Measurements from ENCODE around the gene AGAP3.

AGAP3 gene

GRCh38 chr7:151157645-151158329, 71.5 kb downstream of the AGAP3 start:
- H3K36me3 ChIP-seq (ENCODE audit: control insufficient read depth in 4 of 4, insufficient read depth in 4 of 4, low read length in 3 of 4), result no peaks in the 10 kb centered on the region
- POLR2A ChIA-PET, result no interaction called here

GRCh38 chr7:151161757-151162156, 75.5 kb downstream of the AGAP3 start:
- ChIA-PET CTCF (interaction anchor here (1.2 to 2.4 kb wide), 3 partner anchors 10 to 14 kb away, joined by 3 to 14 read pairs (median 4); no protein-coding TSS in a partner anchor), POLR2A (no interaction called here)
- Histone ChIP-seq H3K9me3 (ENCODE audit: control extremely low read depth in 1 of 5, control insufficient read depth in 4 of 5, insufficient read depth in 2 of 5, low read depth in 1 of 5, low read length in 4 of 5) (no peaks in the 10 kb centered on the region), H3K27me3 (replicated peaks in 2 of 5; ENCODE audit: control insufficient read depth in 4 of 5, insufficient read depth in 5 of 5, low read length in 4 of 5) (peaks cover 26 to 45% (median 37%) of the 10 kb centered on the region in 5 experiments), H3K4me3 (ENCODE audit: control insufficient read depth in 1 of 7, extremely low read depth in 1 of 7, insufficient read depth in 4 of 7, low read depth in 2 of 7, low read length in 6 of 7) (no peak overlapping the region), H3K4me1 (ENCODE audit: control extremely low read depth in 1 of 4, control insufficient read depth in 4 of 4, insufficient read depth in 4 of 4, low read length in 3 of 4) (peaks cover 0 to 4% (median 2%) of the 10 kb centered on the region in 4 experiments), H3K27ac (ENCODE audit: insufficient read depth in 1 of 2, low read depth in 1 of 2, low read length in 2 of 2, poor library complexity in 1 of 2, severe bottlenecking in 2 of 2) (no peak overlapping the region), H3K36me3 (ENCODE audit: control insufficient read depth in 4 of 4, insufficient read depth in 4 of 4, low read length in 3 of 4) (no peaks in the 10 kb centered on the region)
- DNase-seq, result no peak
- WGBS (ENCODE audit: insufficient coverage), result no CpG with 5 or more reads among the region's 1 CpG

More at GRCh38 chr7:151157645-151158329, 71.5 kb downstream of the AGAP3 start:
- H3K27me3 ChIP-seq (replicated peaks in 2 of 5; ENCODE audit: control insufficient read depth in 4 of 5, insufficient read depth in 5 of 5, low read length in 4 of 5), result peaks cover 0 to 23% (median 4%) of the 10 kb centered on the region in 5 experiments
- H3K4me1 ChIP-seq (ENCODE audit: control extremely low read depth in 1 of 4, control insufficient read depth in 4 of 4, insufficient read depth in 4 of 4, low read length in 3 of 4), result no peaks in the 10 kb centered on the region
- no peak for DNase-seq
- 100% methylated on average over 3 of the region's 7 CpGs for WGBS (ENCODE audit: insufficient coverage)
- CTCF ChIA-PET, result interaction anchor here (0.6 to 3.6 kb wide), 8 partner anchors 9 to 56 kb away, joined by 3 to 36 read pairs (median 3); partner anchors contain the start of gene GBX1
- no peak overlapping the region for H3K4me3 ChIP-seq (ENCODE audit: control insufficient read depth in 1 of 7, extremely low read depth in 1 of 7, insufficient read depth in 4 of 7, low read depth in 2 of 7, low read length in 6 of 7)
- H3K9me3 ChIP-seq (ENCODE audit: control extremely low read depth in 1 of 5, control insufficient read depth in 4 of 5, insufficient read depth in 2 of 5, low read depth in 1 of 5, low read length in 4 of 5), result no peaks in the 10 kb centered on the region
- H3K27ac ChIP-seq (ENCODE audit: insufficient read depth in 1 of 2, low read depth in 1 of 2, low read length in 2 of 2, poor library complexity in 1 of 2, severe bottlenecking in 2 of 2), result no peak overlapping the region

GRCh38 chr7:151166629-151167196, 80.4 kb downstream of the AGAP3 start:
- Histone ChIP-seq H3K9me3 (ENCODE audit: control extremely low read depth in 1 of 5, control insufficient read depth in 4 of 5, insufficient read depth in 2 of 5, low read depth in 1 of 5, low read length in 4 of 5) (no peaks in the 10 kb centered on the region), H3K36me3 (ENCODE audit: control insufficient read depth in 4 of 4, insufficient read depth in 4 of 4, low read length in 3 of 4) (no peaks in the 10 kb centered on the region), H3K27me3 (replicated peaks in 2 of 5; ENCODE audit: control insufficient read depth in 4 of 5, insufficient read depth in 5 of 5, low read length in 4 of 5) (peaks cover 33 to 81% (median 37%) of the 10 kb centered on the region in 5 experiments), H3K27ac (ENCODE audit: insufficient read depth in 1 of 2, low read depth in 1 of 2, low read length in 2 of 2, poor library complexity in 1 of 2, severe bottlenecking in 2 of 2) (no peak overlapping the region), H3K4me3 (ENCODE audit: control insufficient read depth in 1 of 7, extremely low read depth in 1 of 7, insufficient read depth in 4 of 7, low read depth in 2 of 7, low read length in 6 of 7) (peak overlapping the region in 6 of 7 experiments; percentile 8 to 67 (median 43)), H3K4me1 (ENCODE audit: control extremely low read depth in 1 of 4, control insufficient read depth in 4 of 4, insufficient read depth in 4 of 4, low read length in 3 of 4) (peaks cover 0 to 18% (median 16%) of the 10 kb centered on the region in 4 experiments)
- 6% methylated on average over 26 of the region's 31 CpGs for WGBS (ENCODE audit: insufficient coverage)
- DNase-seq, result peak in 1 of 3 donors; percentile 10
- ChIA-PET POLR2A (no interaction called here), CTCF (interaction anchor here (1.2 to 5.1 kb wide), 8 partner anchors 10 to 77 kb away, joined by 3 to 36 read pairs (median 6); no protein-coding TSS in a partner anchor)

- Histone ChIP-seq H3K4me3 (ENCODE audit: control insufficient read depth in 1 of 7, extremely low read depth in 1 of 7, insufficient read depth in 4 of 7, low read depth in 2 of 7, low read length in 6 of 7) (peak within 1 kb of the TSS; percentile 22 to 67 (median 55)), H3K9me3 (ENCODE audit: control extremely low read depth in 1 of 5, control insufficient read depth in 4 of 5, insufficient read depth in 2 of 5, low read depth in 1 of 5, low read length in 4 of 5) (no peaks in the 10 kb centered on the region), H3K27me3 (replicated peaks in 2 of 5; ENCODE audit: control insufficient read depth in 4 of 5, insufficient read depth in 5 of 5, low read length in 4 of 5) (peaks cover 33 to 81% (median 39%) of the 10 kb centered on the region in 5 experiments), H3K27ac (ENCODE audit: insufficient read depth in 1 of 2, low read depth in 1 of 2, low read length in 2 of 2, poor library complexity in 1 of 2, severe bottlenecking in 2 of 2) (no peak within 1 kb of the TSS), H3K36me3 (ENCODE audit: control insufficient read depth in 4 of 4, insufficient read depth in 4 of 4, low read length in 3 of 4) (no peaks in the 10 kb centered on the region), H3K4me1 (ENCODE audit: control extremely low read depth in 1 of 4, control insufficient read depth in 4 of 4, insufficient read depth in 4 of 4, low read length in 3 of 4) (peaks cover 0 to 18% (median 16%) of the 10 kb centered on the region in 4 experiments)
- CTCF ChIA-PET, result interaction anchor here (0.7 to 5.1 kb wide), 12 partner anchors 11 to 206 kb away, joined by 3 to 36 read pairs (median 6); no protein-coding TSS in a partner anchor
- peak in 2 of 3 donors; percentile 42 to 55 for DNase-seq
- under 1% methylated on average over 62 of the region's 101 CpGs for WGBS (ENCODE audit: insufficient coverage)
- POLR2A ChIA-PET, result no interaction called here
These were observed 81.1 kb downstream of the AGAP3 start, which contains the start of gene GBX1 for GRCh38 chr7:151167197-151167961. TSS of gene GBX1 (minus strand) at chr7:151167694. CDS start at chr7:151167548, 146 bp downstream.

- H3K9me3 ChIP-seq (ENCODE audit: control extremely low read depth in 1 of 5, control insufficient read depth in 4 of 5, insufficient read depth in 2 of 5, low read depth in 1 of 5, low read length in 4 of 5), result peaks cover 0 to 3% (median 1%) of the 10 kb centered on the region in 5 experiments
- peaks cover 30 to 82% (median 37%) of the 10 kb centered on the region in 5 experiments for H3K27me3 ChIP-seq (replicated peaks in 2 of 5; ENCODE audit: control insufficient read depth in 4 of 5, insufficient read depth in 5 of 5, low read length in 4 of 5)
- H3K4me3 ChIP-seq (ENCODE audit: control insufficient read depth in 1 of 7, extremely low read depth in 1 of 7, insufficient read depth in 4 of 7, low read depth in 2 of 7, low read length in 6 of 7), result peak overlapping the region in 6 of 7 experiments; percentile 20 to 67 (median 56)
- under 1% methylated on average over 51 of the region's 52 CpGs for WGBS (ENCODE audit: insufficient coverage)
- DNase-seq, result peak; percentile 43 to 71 (median 69)
- POLR2A ChIA-PET, result interaction anchor here (0.7 kb wide), 1 partner anchor 11 kb away, joined by 4 read pairs; no protein-coding TSS in a partner anchor
- H3K27ac ChIP-seq (ENCODE audit: insufficient read depth in 1 of 2, low read depth in 1 of 2, low read length in 2 of 2, poor library complexity in 1 of 2, severe bottlenecking in 2 of 2), result no peak overlapping the region
- peaks cover 0 to 18% (median 16%) of the 10 kb centered on the region in 4 experiments for H3K4me1 ChIP-seq (ENCODE audit: control extremely low read depth in 1 of 4, control insufficient read depth in 4 of 4, insufficient read depth in 4 of 4, low read length in 3 of 4)
- H3K36me3 ChIP-seq (ENCODE audit: control insufficient read depth in 4 of 4, insufficient read depth in 4 of 4, low read length in 3 of 4), result no peaks in the 10 kb centered on the region
- CTCF ChIA-PET, result interaction anchor here (0.7 to 5.1 kb wide), 14 partner anchors 9 to 207 kb away, joined by 3 to 36 read pairs (median 4); no protein-coding TSS in a partner anchor
These were observed 81.9 kb downstream of the AGAP3 start for GRCh38 chr7:151168003-151168786.

GRCh38 chr7:151168787-151169162, 82.5 kb downstream of the AGAP3 start:
- no peak for DNase-seq
- no peak overlapping the region for H3K27ac ChIP-seq (ENCODE audit: insufficient read depth in 1 of 2, low read depth in 1 of 2, low read length in 2 of 2, poor library complexity in 1 of 2, severe bottlenecking in 2 of 2)
- no peaks in the 10 kb centered on the region for H3K36me3 ChIP-seq (ENCODE audit: control insufficient read depth in 4 of 4, insufficient read depth in 4 of 4, low read length in 3 of 4)
- H3K27me3 ChIP-seq (replicated peaks in 2 of 5; ENCODE audit: control insufficient read depth in 4 of 5, insufficient read depth in 5 of 5, low read length in 4 of 5), result peaks cover 28 to 85% (median 37%) of the 10 kb centered on the region in 5 experiments
- CTCF ChIA-PET, result interaction anchor here (1.0 to 5.1 kb wide), 14 partner anchors 8 to 207 kb away, joined by 3 to 36 read pairs (median 4); no protein-coding TSS in a partner anchor
- POLR2A ChIA-PET, result interaction anchor here (0.6 kb wide), 2 partner anchors 94 to 128 kb away, joined by 3 to 5 read pairs; no protein-coding TSS in a partner anchor
- peaks cover 0 to 8% (median 6%) of the 10 kb centered on the region in 5 experiments for H3K9me3 ChIP-seq (ENCODE audit: control extremely low read depth in 1 of 5, control insufficient read depth in 4 of 5, insufficient read depth in 2 of 5, low read depth in 1 of 5, low read length in 4 of 5)
- peaks cover 0 to 18% (median 16%) of the 10 kb centered on the region in 4 experiments for H3K4me1 ChIP-seq (ENCODE audit: control extremely low read depth in 1 of 4, control insufficient read depth in 4 of 4, insufficient read depth in 4 of 4, low read length in 3 of 4)
- H3K4me3 ChIP-seq (ENCODE audit: control insufficient read depth in 1 of 7, extremely low read depth in 1 of 7, insufficient read depth in 4 of 7, low read depth in 2 of 7, low read length in 6 of 7), result no peak overlapping the region
- 38% methylated on average over 8 of the region's 10 CpGs for WGBS (ENCODE audit: insufficient coverage)
